ENCODE results near the gene ST7.
"Not testable (repeated sequence)": the region's sequence is repeated elsewhere in the genome, so short reads cannot be mapped to it uniquely, and the experiment has no call there.

Gene ST7

DNA sequence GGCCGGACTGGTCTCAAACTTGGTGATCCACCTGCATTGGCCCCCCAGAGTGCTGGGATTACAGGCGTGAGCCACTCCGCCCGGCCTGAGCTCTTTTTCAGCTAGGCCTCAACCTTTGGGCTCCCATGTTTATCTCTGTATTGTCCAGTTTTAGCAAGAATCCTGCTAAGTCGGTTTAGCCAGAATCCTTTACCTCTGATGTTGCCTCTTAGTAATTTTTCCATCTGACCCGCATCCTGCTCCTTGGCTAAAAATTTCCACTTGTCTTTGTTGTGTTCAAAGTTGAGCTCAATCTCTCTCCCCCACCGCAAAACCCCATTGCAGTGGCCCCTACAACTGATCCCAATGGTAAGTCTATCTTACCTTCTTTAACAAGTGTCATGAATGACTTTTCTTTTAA, 20.7 kb upstream of the ST7 start:
- POLR2A ChIA-PET: no interaction called here

DNA sequence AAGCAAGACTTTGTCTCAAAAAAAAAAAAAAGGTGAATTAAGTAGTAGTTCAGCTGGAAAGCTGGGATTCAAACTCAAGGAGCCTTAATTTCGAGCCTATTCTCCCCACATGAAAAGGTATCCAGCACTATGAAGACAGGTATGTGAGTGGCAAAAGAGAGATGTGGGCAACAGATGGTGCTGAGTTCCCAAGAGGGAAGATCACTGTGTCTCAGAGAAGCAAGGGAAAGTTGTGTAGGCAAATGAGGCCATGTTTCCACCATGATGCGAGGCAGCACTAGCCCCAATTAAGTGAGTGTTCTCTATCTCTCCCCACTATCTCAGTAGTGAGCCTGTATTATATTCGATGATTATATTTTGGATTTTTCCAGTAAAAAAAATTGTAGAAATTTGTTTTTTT, 19.8 kb upstream of the ST7 start:
- POLR2A ChIA-PET: no interaction called here
- H3K4me3 ChIP-seq (ENCODE audit: low read depth, low read length): no peak overlapping the region
- TF ChIP-seq, protein P1, sequence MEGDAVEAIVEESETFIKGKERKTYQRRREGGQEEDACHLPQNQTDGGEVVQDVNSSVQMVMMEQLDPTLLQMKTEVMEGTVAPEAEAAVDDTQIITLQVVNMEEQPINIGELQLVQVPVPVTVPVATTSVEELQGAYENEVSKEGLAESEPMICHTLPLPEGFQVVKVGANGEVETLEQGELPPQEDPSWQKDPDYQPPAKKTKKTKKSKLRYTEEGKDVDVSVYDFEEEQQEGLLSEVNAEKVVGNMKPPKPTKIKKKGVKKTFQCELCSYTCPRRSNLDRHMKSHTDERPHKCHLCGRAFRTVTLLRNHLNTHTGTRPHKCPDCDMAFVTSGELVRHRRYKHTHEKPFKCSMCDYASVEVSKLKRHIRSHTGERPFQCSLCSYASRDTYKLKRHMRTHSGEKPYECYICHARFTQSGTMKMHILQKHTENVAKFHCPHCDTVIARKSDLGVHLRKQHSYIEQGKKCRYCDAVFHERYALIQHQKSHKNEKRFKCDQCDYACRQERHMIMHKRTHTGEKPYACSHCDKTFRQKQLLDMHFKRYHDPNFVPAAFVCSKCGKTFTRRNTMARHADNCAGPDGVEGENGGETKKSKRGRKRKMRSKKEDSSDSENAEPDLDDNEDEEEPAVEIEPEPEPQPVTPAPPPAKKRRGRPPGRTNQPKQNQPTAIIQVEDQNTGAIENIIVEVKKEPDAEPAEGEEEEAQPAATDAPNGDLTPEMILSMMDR (IDR thresholded peaks at IDR 0.05; ENCODE audit: insufficient read depth, low read length, missing control alignments): no peak
- DNase-seq (ENCODE audit: low read depth, low spot score): no peak
- CTCF ChIA-PET: interaction anchor here (1.2 to 12.4 kb wide), 7 partner anchors 8 to 452 kb away, joined by 4 to 255 read pairs (median 5); no protein-coding TSS in a partner anchor

More for the DNA sequence above, 20.7 kb upstream of the ST7 start:
- no peak overlapping the region for H3K4me3 ChIP-seq (ENCODE audit: low read depth, low read length)
- no peak for DNase-seq (ENCODE audit: low read depth, low spot score)
- CTCF ChIA-PET: interaction anchor here (0.5 to 12.4 kb wide), 14 partner anchors 9 to 453 kb away, joined by 3 to 255 read pairs (median 4); no protein-coding TSS in a partner anchor
- TF ChIP-seq, protein P1 (IDR thresholded peaks at IDR 0.05; ENCODE audit: insufficient read depth, low read length, missing control alignments): no peak

DNA sequence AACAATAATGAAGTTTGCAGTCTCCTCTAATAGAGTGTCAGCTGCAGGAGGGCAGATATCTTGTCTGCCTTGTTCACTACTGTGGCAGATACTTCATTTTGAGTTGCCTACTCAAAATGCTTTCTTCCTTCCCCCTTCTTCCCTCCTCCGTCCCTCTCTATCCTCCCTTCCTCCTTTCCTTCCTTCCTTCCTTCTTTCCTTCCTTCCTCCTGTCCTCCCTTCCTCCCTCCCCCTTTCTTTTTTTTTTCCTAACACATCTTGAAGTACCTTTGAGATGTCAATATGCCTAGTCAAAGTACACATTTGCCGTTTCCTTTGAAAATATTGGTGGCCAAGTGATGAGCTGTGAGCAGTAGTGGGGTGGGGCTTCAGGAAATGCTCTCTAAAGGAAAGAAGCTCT, 18.7 kb upstream of the ST7 start:
- no peak for DNase-seq (ENCODE audit: low read depth, low spot score)
- no peak overlapping the region for H3K4me3 ChIP-seq (ENCODE audit: low read depth, low read length)
- TF ChIP-seq, protein P1 (IDR thresholded peaks at IDR 0.05; ENCODE audit: insufficient read depth, low read length, missing control alignments): no peak
- POLR2A ChIA-PET: no interaction called here
- CTCF ChIA-PET: interaction anchor here (1.3 to 12.4 kb wide), 2 partner anchors 10 to 187 kb away, joined by 3 to 255 read pairs; no protein-coding TSS in a partner anchor

DNA sequence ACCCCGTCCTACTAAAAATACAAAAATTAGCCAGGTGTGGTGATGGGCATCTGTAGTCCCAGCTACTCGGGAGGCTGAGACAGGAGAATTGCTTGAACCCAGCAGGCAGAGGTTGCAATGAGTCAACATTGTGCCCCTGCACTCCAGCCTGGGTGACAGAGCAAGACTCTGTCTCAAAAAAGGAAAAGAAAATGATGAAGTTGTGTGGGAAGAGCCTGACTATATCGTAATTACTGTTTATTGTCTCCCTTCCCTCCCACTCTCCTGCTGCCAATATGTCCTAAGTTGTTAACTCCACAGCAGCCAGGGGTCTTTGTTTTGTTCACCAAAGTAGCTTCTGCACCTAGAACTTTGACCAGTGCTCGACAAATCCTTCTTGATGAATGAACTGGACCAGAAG, 16.5 kb upstream of the ST7 start:
- CTCF ChIA-PET: interaction anchor here (1.6 kb wide), 1 partner anchor 10 kb away, joined by 3 read pairs; no protein-coding TSS in a partner anchor
- POLR2A ChIA-PET; DNase-seq (ENCODE audit: low read depth, low spot score); H3K4me3 ChIP-seq (ENCODE audit: low read depth, low read length): not testable (repeated sequence)

DNA sequence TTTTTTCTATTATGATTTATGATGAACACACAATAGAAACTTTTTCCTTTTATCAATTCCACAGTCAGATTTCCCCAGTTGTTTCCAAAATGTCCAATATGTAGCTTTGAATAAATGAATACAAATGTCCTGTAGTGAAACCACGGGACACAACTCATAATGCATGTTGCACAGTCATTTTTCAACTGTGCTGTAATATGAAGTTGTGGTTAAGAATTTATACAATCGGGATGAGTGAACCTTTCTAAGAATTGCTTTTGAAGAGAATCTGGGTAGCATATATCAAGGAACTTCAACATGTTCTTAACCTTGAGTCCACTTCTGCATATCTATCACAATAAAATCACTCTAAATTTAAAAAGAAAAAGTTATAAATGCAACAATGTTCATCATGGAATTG, 14.6 kb upstream of the ST7 start:
- TF ChIP-seq, protein P1 (IDR thresholded peaks at IDR 0.05; ENCODE audit: insufficient read depth, low read length, missing control alignments): no peak
- ChIA-PET CTCF (interaction anchor here (1.0 to 5.0 kb wide), 2 partner anchors 8 to 189 kb away, joined by 5 to 31 read pairs; no protein-coding TSS in a partner anchor), POLR2A (no interaction called here)
- H3K4me3 ChIP-seq (ENCODE audit: low read depth, low read length): no peak overlapping the region
- no peak for DNase-seq (ENCODE audit: low read depth, low spot score)

DNA sequence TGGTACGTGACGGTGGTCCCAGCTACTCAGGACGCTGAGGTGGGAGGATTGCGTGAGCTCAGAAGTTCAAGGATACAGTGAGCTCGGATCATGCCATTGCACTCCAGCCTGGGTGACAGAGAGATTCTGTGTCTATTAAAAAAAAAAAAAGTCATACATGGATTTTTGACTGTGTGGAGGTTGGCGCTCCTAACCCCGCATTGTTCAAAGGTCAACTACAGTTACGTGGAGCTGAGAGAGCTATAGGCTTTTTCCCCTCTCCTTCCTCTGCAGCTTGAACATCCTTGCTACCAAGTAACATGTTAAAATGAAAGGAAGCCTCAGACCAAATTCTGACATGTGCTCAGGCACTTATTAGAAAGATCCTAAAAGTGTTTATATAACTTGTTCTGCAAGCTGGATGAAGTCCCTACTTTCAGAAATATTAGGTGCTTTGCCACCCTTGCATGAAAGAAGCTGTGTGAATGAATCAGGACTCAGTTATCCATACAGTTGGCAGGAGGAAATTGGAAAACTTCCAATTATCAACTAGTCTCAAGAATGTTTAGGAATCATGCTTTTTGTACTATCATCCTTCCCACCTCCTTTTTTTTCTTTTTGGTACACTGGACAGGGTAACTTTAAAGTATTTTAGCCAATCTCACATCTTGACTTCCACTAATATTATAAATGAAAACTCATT, 12.5 kb upstream of the ST7 start:
- ChIA-PET POLR2A (interaction anchor here (1.1 kb wide), 1 partner anchor 13 kb away, joined by 3 read pairs; no protein-coding TSS in a partner anchor), CTCF (interaction anchor here (0.9 to 5.0 kb wide), 4 partner anchors 8 to 187 kb away, joined by 3 to 31 read pairs (median 4); no protein-coding TSS in a partner anchor)
- TF ChIP-seq, protein P1 (IDR thresholded peaks at IDR 0.05; ENCODE audit: insufficient read depth, low read length, missing control alignments): no peak
- H3K4me3 ChIP-seq (ENCODE audit: low read depth, low read length): no peak overlapping the region
- no peak for DNase-seq (ENCODE audit: low read depth, low spot score)
